Measurements from ENCODE around the gene NUP43. TPM values are rescaled to one million over a fixed set of nuclear protein-coding genes. Genes with fewer than 3 reads are reported as not detected.
"Not testable (repeated sequence)": the region's sequence is repeated elsewhere in the genome, so short reads cannot be mapped to it uniquely, and the experiment has no call there.

The NUP43 gene
- total RNA-seq, 1 donor from 2014 or later, result 17.8 TPM

DNA sequence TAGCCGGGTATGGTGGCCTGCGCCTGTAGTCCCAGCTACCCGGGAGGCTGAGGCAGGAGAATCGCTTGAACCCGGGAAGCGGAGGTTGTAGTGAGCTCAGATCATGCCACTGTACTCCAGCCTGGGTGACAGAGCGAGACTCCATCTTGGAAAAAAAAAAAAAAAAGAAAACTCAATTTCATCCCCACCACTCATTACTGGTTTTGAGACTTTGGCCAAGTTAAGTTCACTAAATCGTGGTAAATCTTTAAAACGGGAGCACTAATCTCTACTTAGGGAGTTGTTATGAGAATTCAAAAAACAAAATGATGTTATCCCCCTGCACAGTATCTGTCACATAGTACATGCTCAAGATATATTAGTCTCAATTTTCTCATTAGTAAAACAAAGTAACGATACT is 1.1 kb downstream of the NUP43 start:
- not testable (repeated sequence) for DNase-seq

DNA sequence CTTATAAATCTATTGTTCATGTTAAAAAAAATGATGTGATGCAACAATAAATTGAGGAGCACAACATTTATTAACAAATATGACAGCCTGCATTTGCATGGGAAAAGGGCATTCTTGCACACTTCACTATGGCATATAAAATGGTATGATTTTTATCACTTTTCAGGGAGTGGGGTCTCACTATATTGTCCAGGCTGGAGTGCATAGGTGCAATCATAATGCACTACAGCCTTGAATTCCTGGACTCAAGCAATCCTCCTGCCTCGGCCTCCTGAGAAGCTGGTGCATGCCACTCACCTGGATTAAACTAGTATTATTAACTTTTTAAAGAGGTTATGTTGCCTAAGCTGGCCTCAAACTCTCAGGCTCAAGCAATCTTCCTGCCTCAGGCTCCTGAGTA is 11.4 kb downstream of the NUP43 start:
- no peak for DNase-seq

DNA sequence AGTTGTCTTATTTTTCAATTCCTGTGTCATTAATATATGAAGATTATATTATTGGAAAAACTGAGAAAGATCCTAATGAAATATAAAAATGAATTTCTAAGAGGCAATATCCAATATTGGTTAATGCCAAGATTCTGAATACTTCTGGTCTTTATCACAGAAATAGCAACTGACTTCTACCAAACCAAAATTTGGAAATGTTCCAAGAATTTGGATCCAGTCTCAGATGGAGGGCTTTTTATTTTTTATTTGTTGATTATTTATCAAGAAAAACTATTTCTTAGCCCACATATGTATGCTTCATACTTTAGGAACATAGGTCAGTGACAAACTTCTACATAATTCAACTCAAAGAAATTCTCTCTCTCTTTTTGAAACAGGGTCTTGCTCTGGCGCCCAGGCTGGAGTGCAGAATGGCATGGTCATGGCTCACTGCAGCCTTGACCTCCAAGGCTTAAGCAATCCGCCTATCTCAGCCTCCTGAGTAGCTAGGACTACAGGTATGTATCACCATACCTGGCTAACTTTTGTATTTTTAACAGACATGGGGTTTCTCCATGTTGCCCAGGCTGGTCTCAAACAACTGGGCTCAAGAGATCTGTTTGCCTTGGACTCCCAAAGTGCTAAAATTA is 13.1 kb downstream of the NUP43 start:
- no peak for DNase-seq

DNA sequence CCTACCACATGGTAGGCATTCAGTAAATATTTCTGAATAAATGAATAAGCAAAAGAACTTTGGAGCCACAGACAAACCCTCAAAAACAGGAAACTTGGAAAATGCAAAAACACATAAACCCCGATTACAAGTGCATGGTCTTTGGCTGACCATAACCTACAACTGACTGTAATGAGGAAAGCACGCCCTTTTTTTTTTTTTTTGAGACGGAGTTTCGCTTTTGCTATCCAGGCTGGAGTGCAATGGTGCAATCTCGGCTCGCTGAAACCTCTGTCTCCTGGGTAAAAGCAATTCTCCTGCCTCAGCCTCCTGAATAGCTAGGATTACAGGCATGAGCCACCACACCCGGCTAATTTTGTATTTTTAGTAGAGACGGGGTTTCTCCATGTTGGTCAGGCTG is 16.5 kb downstream of the NUP43 start:
- DNase-seq, result no peak

DNA sequence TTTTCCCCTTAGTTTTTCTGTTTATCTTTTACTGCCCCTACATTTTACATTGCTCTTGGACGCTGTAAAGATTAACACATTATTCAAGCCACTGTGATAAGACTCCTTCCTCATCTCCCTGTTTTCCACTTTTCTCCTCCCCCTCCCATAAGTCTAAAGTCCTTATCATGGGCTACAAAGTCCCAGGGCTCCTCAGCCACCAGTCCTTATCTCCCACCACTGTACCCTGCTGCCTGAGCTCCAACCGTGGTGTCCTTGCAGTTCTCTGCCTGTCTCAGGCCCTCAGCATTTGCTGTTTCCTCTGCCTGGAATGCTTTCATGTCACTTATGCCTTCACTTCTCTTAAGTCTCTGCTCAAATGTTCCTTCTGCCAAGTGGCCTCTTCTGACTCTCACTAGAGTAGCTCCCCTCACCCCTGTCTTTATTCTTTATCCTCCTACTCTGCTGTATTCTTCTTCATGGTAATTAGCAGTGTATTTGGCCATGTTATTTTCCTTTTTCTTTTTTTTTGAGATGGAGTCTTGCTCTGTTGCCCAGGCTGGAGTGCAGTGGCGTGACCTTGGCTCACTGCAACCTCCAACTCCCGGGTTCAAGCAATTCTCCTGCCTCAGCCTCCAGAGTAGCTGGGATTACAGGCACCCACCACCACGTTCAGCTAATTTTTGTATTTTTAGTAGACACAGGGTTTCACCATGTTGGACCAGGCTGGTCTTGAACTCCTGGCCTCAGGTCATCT is 17.7 kb downstream of the NUP43 start:
- no peak for DNase-seq

DNA sequence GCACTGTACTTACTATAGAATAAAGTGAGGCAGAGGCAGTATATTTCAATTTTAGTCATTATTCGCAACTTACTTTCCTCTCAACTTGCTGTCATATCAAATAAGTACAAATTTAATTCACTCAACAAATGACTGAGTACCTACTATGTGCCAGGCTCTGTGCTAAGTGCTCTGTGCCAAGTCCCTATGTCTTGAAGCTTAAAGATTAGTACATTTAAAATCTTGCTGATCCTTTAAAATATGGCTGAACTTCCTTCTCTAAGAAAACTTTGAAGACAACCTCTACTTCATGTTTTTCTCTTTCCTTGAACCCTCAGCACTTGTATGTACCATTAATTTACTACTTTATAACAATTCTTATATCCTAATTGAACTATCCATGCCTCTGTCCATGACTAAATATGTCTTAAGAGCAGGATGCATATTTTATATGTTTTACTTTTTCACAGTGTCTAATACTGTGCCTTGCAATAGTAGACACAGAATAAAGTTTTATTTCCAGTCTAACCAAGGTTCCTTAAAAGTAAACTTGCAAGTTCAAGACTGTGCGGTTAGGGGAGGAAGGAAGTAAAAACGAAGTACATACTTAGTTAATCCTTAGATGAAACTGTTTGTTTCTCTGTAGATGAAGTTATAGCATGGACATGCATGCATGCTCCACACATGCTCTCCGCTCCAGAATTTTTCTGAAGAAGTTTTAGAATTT is 18.4 kb downstream of the NUP43 start:
- DNase-seq, result no peak

DNA sequence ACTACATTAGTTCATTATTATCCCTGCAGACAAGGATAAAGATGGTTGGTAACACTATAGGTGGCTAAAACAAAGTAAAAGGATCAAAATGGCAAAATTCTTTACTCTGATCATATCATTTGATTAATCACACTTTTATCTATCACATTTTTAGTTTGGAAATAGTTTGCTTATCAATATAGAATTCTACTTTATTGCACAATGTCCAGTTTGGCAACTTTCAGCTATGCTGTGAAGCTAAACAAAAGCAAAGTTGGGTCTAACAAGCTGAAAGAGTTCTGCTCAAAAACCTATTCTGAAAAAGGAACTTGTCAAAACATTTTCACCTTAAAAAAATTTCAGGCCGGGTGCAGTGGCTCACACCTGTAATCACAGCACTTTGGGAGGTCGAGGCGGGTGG is 20.5 kb downstream of the NUP43 start:
- DNase-seq, result no peak

DNA sequence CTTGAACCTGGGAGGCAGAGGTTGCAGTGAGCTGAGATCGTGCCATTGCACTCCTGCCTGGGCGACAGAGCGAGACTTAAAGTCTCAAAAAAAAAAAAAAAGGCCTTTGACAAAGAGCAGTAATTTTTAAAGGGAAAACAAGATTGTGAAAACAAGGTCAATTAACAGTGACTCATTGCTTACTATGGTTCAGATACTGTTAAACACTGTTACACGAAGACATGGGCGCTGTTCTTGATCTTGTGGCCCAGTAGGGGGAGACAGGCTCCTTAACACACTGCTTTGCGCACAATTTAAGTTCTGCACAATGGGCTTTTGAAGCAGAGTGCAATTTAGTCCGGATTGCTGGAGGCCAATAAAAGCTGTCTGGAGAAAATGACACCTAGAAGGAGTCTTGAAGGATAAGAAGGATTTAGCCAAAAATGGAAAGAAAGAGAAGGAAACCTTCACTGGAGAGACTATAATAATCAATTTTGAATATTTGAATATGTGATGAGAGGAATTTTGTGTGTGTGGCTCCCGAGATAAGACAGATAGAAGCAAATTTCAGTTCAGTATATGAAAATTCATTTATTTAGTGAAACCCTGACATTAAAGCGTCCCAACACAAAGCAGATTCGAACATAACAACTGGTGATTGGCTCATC is 22.4 kb downstream of the NUP43 start:
- DNase-seq, result peak; percentile 12

DNA sequence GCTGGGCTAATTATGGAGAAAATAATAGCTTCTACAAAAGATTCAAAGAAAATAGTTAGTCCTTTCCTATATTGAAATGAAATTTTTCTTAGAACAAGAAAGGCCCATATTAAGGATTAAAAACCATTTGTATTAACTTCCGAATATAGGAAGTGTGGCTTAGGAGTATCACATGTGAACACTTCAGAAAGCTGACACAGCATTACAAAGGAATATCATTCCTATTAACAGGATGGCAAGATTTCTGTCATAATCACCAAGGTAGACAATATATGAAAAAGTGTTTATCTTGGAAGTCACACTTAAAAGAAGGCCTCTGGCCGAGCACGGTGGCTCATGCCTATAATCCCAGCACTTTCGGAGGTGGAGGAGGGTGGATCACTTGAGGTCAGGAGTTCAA is 23.1 kb downstream of the NUP43 start:
- DNase-seq, result no peak

DNA sequence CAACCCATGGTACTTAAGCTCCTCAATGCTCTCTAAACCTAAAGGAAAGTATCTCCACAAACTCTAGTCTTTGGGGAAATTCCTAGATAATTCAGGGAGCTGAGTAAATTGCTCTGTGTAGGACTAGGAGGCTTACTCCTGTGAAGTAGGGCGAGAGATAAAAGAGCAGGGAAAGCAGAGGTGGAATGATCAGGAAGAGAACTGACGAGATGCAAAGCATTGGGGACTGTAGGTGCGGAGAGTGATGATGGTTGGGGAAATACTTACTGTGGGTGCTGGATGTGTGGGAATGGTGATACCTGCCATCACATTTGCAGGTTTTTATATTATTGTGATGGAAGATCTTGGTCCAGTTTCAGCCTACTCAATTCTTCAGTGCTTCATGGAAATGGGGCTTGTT is 26.8 kb downstream of the NUP43 start:
- no peak for DNase-seq

DNA sequence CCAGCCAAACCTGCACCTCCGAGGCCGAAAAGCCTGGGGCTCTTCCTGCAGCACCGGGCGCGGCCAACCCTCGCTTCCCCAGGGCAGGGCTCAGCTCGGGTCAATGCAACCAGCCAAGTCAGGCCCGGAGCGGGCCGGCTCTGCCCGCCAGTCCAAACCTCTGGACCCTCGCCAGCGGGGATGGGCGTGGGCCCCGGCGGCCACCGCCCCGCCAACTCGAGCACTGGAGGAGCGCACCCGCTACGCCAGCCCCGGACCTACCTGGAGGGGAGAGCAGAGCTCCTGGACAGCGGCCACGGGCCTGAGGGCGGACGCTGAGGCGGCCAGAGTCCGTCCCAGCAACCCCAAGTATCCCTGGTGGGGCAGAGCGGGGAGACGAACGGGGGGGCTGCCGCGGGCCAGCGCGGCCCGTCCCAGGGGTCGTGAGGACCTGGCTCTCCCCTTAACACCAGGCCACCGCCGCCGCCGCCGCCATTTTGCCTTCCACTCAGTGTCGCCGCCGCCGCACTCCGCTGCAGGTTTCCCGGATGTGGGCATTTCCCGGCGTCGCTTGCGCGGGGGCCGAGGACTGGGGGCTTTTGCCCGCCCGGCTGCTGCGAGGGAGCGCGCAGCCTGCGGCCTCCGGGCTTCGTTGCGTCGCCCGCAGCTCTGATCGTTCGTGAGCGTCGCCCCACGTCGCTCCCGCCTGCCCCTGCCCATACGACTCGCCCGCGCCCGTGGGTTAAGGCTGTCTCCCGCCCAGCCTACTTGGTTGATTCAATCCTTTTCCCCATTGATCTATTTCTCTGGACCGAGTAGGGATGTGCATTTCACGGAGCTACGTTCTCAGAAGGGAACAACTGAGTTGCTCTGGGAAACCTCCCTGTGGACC is 28.5 kb downstream of the NUP43 start, which contains the start of gene LATS1:
TSS of gene LATS1 (minus strand) at position 514 of the 871 bp plus-strand sequence. CDS start 15,975 bp downstream, outside the sequence.
- peak; percentile 86 for DNase-seq

DNA sequence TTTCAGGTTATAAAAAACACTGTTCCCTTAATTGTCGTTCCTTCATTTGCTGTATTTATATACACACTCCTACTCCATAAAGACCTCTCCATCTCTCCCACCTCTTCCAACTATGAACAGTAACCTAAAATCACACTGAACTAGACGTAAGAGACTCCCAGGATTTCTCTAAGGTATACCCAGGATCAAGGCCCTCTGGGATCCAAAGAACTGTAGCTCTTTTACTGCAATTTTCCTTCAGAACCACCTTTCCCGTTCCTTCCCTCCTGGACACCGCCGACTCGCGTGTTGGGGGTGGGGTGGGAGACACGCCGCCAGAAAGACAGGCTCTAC is 29.1 kb downstream of the NUP43 start:
- DNase-seq, result peak; percentile 53

DNA sequence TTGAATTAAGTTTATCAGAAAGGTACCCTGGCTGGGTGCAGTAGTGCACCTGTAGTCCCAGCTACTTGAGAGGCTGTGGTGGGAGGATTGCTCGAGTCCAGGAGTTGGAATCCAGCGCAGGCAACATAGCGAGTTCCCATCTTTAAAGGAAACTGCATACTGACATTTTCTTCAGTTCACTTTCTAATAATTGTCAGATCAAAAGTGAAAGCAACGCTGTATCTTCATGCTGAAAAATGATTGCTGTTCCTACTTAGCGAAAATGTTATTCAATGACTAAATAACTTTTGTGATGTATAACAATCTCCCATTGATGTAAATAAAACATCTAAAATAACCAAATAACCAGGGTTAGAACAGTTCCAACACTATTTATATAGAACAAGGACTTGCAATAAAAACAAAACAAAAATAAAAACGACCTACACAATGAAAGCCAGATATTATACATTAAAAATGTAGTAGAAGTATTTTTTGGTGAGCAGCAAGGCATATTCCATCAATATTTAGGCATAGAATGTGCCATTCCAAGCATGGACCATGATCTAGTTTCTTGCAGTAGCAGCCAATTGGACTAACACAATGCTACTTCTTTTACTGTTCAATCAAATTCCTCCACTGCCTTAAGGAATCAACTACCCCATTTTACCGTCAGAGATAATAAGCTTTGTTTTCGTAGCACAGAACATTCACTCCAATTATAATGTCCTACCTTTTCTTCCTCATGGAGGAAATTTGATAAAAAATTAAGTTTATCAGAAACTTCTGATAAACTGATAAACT is 30.0 kb downstream of the NUP43 start:
- no peak for DNase-seq

DNA sequence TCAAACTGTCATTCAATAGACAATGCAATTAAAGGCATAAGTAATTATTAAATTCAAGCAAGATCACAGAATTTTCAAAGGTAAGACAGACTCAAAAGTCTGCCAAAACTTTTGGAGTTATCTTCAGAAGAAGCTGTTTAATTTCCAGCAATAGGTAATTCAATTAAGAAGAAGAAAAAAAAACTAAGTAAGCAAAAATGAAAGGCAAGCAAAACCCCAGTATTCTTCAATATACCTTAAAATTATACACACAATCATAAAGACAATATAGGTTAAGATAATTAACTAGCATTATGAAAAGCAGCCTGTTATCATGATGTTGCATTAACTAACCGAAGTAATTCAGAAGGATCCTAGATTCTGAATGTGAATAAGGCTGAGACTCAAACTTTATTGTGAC is 31.9 kb downstream of the NUP43 start:
- no peak for DNase-seq

DNA sequence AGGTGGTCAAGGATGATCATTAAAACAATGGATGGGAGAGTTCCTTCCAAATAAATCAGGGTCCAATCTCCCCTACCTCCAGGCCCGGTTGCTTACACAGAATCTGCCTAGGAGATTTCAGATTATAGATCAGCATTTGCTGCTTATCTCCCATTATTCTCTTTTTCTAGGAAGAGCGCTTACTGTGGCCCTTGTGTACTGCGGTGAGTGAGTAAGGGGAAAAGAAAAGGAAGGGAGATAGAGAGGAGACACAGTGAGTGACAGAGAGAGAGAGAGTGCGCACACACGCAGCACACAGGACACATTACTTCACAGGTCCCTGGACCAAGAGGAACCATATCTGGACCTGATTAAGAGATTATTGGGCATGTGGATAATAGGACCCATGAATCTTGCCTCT is 34.6 kb downstream of the NUP43 start:
- no peak for DNase-seq

DNA sequence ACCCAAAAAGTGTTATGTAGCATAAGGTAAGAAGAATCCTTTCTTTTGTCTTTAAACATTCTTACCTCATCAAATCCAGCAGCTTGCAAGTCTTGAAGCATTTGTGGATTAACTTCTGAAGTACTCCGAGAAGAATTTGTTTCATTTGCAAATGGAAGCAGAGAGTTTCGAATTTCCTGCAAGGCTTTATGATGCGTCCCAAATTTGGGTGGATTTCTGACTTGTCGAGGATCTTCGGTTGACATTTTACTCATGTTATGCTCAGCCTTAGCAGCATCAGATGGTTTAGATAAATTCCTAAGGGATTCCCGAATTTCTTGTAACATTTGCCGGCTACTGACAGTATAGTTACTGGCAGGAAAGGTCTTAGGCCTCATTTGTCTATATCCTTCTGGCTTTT is 44.6 kb downstream of the NUP43 start:
- DNase-seq, result no peak

DNA sequence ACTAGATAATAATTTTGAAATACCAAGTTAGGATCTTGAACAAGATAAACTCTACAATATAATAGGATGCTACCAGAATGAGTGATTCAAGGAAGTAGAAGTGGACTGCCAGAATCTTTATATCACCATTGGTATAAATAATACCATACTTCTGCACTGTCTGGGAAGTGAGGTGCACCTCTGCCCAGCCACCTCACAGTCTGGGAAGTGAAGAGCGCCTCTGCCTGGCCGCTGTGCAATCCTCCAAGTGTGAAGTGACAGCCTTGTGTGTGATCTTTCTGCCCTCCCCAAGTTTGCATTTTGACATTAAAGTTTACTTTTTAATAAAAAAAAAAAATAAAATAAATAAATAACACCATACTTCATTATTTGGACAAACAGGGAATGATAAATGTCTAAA is 47.2 kb downstream of the NUP43 start:
- no peak for DNase-seq

DNA sequence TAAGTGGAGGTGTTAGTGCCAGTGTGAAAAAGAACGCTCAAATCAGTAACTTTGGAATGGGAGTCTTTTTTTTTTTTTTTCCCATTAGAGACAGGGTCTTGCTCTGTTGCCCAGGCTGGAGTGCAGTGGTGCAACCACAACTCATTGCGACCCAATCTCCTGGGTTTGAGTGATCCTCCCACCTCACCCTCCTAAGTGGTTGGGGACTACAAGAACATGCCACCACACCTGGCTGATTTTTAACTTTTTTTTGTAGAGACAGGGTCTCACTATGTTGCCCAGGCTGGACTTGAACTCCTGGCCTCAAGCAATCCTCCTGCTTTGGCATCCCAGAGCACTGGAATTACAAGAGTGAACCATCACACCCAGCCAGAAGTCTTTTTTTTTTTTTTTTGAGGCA is 48.2 kb downstream of the NUP43 start:
- no peak for DNase-seq

DNA sequence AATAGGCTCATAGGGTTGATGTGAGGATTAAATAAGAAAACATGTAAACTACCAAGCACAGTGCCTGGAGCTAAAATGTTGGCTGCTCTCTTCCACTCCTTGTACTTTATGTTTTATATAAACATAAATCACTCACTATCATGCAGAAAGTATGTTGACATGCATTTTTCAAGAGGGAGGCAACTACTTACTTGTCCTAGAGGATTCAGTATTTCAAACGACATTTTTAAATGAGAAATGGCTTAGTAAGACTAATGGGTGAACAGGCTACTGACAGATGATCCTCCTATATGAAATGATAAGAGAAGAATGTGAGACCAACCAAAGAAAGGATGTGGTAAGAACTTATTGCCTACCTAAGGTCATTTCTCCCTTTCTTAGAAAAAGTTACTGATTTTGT is 49.4 kb downstream of the NUP43 start:
- no peak for DNase-seq

DNA sequence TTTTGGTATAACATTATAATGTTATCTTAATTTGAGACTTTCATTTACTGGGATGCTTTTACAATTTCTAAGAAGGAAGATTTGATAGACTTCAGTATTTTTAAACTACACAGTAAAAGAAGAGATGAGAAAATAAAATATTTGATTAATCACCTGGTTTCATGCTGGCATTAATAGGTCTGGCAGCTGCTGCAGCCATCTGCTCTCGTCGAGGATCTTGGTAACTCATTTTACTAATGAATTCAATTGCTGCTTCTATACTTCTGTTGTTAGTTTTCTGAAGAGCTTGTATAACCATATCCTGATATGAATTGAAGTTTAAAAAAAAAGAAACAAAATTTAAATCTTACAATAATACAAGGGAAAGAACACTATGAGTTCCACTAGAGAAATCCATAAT is 51.4 kb downstream of the NUP43 start:
- no peak for DNase-seq

DNA sequence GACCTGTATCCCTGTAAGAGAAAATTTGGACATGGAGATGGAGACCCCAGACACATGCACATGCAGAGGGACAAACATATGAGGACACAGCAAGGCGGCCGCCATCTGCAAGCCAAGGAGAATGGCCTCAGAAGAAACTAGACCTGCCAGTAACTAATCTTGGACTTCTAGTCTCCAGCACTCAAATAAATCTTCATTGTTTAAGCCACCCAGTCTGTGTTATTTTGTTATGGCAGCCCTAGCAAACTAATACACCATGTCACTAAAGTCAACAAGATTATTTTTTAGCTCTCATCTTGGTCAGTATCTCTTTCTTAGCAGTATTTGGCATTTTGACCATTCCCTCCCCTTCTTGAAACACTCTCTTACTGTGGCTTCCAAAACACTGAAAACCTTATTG is 55.1 kb downstream of the NUP43 start:
- DNase-seq, result no peak

Data from skin of body (tissue), 2 donors.